ENCODE measurements around the gene PI4KB. TPM values are rescaled to one million over a fixed set of nuclear protein-coding genes. Genes with fewer than 3 reads are reported as not detected.

Gene PI4KB
- total and polyA plus RNA-seq, 2 of the 13 experiments (the other 11 are each of a cell fraction or from before 2014, with no cell fraction given) = 19.5 to 29.3 TPM

DNA sequence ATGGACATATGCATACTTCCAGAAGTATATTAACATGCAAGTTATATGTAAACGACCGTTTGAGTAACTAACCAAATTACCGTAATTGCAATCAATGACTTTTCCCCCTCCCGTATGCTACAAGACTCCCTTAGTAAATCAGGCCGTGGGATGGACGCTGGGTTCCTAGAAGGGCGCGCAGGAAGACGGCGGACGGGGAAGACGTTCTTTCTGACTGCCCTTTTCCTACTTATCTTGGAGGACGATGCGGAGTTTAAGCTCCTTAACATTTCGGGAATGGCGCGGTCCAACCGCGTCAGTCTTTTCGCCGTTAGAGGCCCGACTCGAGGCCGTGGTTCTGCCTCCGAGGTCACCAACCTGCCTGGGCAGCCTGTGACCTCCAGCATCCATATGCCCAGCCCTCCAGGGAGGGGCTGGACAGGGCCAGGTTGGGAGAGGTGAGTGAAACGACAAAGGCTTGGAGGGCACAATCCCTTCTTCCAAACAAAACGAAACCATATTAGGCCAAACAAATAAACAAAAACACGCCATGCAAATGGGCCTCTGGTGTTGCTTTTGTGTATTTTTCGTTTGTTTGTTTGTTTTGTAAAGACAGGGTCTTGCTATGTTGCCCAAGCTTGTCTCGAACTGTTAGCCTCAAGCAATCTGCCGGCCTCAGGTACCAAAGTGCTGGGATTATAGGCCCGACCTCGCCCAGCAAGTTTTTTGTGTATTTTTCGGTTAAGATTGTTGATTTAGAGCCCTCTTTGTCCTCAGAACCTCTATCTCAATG is 873 bp upstream of the PI4KB start (continued):
- TF ChIP-seq, protein P1, sequence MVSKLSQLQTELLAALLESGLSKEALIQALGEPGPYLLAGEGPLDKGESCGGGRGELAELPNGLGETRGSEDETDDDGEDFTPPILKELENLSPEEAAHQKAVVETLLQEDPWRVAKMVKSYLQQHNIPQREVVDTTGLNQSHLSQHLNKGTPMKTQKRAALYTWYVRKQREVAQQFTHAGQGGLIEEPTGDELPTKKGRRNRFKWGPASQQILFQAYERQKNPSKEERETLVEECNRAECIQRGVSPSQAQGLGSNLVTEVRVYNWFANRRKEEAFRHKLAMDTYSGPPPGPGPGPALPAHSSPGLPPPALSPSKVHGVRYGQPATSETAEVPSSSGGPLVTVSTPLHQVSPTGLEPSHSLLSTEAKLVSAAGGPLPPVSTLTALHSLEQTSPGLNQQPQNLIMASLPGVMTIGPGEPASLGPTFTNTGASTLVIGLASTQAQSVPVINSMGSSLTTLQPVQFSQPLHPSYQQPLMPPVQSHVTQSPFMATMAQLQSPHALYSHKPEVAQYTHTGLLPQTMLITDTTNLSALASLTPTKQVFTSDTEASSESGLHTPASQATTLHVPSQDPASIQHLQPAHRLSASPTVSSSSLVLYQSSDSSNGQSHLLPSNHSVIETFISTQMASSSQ (IDR thresholded peaks at IDR 0.05; ENCODE audit: low read depth) = no peak
- TF ChIP-seq, protein P1 (CRISPR knock-in tag; IDR thresholded peaks at IDR 0.05; ENCODE audit: borderline replicate concordance) = no peak
- TF ChIP-seq PITX1 (CRISPR knock-in tag; IDR thresholded peaks at IDR 0.05) (peak; percentile 30; the same call in 1 of the 2 replicates), ZNF121 (CRISPR knock-in tag; IDR thresholded peaks at IDR 0.05) (peak; percentile 92), RBFOX2 (IDR thresholded peaks at IDR 0.05; ENCODE audit: low read depth, low read length) (no peak), IRF2 (CRISPR knock-in tag; IDR thresholded peaks at IDR 0.05) (no peak), ZBED4 (CRISPR knock-in tag; IDR thresholded peaks at IDR 0.05; ENCODE audit: borderline replicate concordance) (peak; percentile 52; the same call in 1 of the 2 replicates), ZNF710 (CRISPR knock-in tag; IDR thresholded peaks at IDR 0.05; ENCODE audit: borderline replicate concordance) (no peak), ZBTB4 (CRISPR knock-in tag; IDR thresholded peaks at IDR 0.05; ENCODE audit: borderline replicate concordance) (no peak), KDM1A (CRISPR knock-in tag; IDR thresholded peaks at IDR 0.05) (0 out of 2 replicates have a peak, but pooled peaks have one; percentile 31), ZNF800 (CRISPR knock-in tag; IDR thresholded peaks at IDR 0.05) (no peak), ZNF563 (CRISPR knock-in tag; IDR thresholded peaks at IDR 0.05) (0 out of 2 replicates have a peak, but pooled peaks have one; percentile 38)

Data from HepG2 (cell line).